GM23338 (cell line): ENCODE data around the gene UFSP1. TPM values are rescaled to one million over a fixed set of nuclear protein-coding genes. Genes with fewer than 3 reads are reported as not detected.

Source experiments
- ATAC-seq: fragments of 200-7000 bp; cut with Tn5 transposase; 3 replicates; pipeline ENCODE4 v1.9.1; 2020
- DNase-seq: peaks from one replicate; pipeline ENCODE4 v3.0.0-alpha.2; 2015; ENCODE audit warnings: low spot score
- H2AFZ ChIP-seq: fragments of 200-600 bp; sonication (generic); 2 replicates; pipeline ENCODE4 v1.8.0; 2016; ENCODE audit warnings: antibody characterized with exemption, mild to moderate bottlenecking, moderate library complexity
- H3F3A ChIP-seq: fragments of 200-600 bp; sonication (generic); replicated peaks from 2 replicates; pipeline ENCODE4 v1.8.0; 2017; ENCODE audit warnings: antibody characterized with exemption, mixed run types, low read depth
- H3K27ac ChIP-seq: fragments of 200-600 bp; sonication (generic); 2 replicates; pipeline ENCODE4 v1.6.1; 2016; ENCODE audit warnings: low read depth
- H3K27me3 ChIP-seq: fragments of 200-600 bp; sonication (generic); 2 replicates; pipeline ENCODE4 v1.8.0; 2016; ENCODE audit warnings: mild to moderate bottlenecking, mixed run types, moderate library complexity; ENCODE audit not compliant: insufficient read depth
- H3K36me3 ChIP-seq: fragments of 200-600 bp; sonication (generic); 2 replicates; pipeline ENCODE4 v1.8.0; 2016; ENCODE audit warnings: mild to moderate bottlenecking; ENCODE audit not compliant: insufficient read depth
- H3K4me1 ChIP-seq: fragments of 200-600 bp; sonication (generic); 2 replicates; pipeline ENCODE4 v1.8.0; 2016; ENCODE audit warnings: mild to moderate bottlenecking, moderate library complexity; ENCODE audit not compliant: insufficient read depth
- H3K4me2 ChIP-seq: fragments of 200-600 bp; sonication (generic); 2 replicates; pipeline ENCODE4 v1.7.1; 2017; ENCODE audit warnings: mixed run types
- H3K4me3 ChIP-seq: fragments of 200-600 bp; sonication (generic); 2 replicates; pipeline ENCODE4 v1.6.1; 2016; ENCODE audit warnings: mixed run types
- H3K79me2 ChIP-seq: fragments of 200-600 bp; sonication (generic); replicated peaks from 2 replicates; pipeline ENCODE4 v1.8.0; 2017; ENCODE audit warnings: mild to moderate bottlenecking; ENCODE audit not compliant: insufficient read depth
- H3K9me2 ChIP-seq: fragments of 200-600 bp; sonication (generic); 2 replicates; pipeline ENCODE4 v1.8.0; 2017; ENCODE audit not compliant: insufficient read depth
- H4K20me1 ChIP-seq: fragments of 200-600 bp; sonication (generic); replicated peaks from 2 replicates; pipeline ENCODE4 v1.8.0; 2017; ENCODE audit warnings: mild to moderate bottlenecking; ENCODE audit not compliant: insufficient read depth
- H3K27ac Mint-ChIP-seq: 2 replicates; pipeline ENCODE4 v1.8.0; 2020; ENCODE audit warnings: inconsistent platforms, mild to moderate bottlenecking, moderate library complexity, mixed read lengths
- H3K27me3 Mint-ChIP-seq: 3 replicates; pipeline ENCODE4 v1.8.0; 2022; ENCODE audit warnings: low read depth, mild to moderate bottlenecking, moderate library complexity, mixed read lengths, inconsistent platforms; ENCODE audit not compliant: insufficient read depth, poor library complexity
- H3K36me3 Mint-ChIP-seq: 3 replicates; pipeline ENCODE4 v1.8.0; 2021; ENCODE audit warnings: low read depth, mild to moderate bottlenecking, inconsistent platforms, moderate library complexity, mixed read lengths
- H3K4me1 Mint-ChIP-seq: 3 replicates; pipeline ENCODE4 v1.8.0; 2020; ENCODE audit warnings: mild to moderate bottlenecking, inconsistent platforms, mixed read lengths
- H3K4me3 Mint-ChIP-seq: 3 replicates; pipeline ENCODE4 v1.8.0; 2021; ENCODE audit warnings: moderate library complexity, mild to moderate bottlenecking, inconsistent platforms, mixed read lengths
- H3K9me3 Mint-ChIP-seq: 3 replicates; pipeline ENCODE4 v1.8.0; 2020; ENCODE audit warnings: moderate library complexity, mild to moderate bottlenecking, inconsistent platforms, mixed read lengths
- CREB1 ChIP-seq: fragments of 250-450 bp; sonication (Bioruptor Pico); IDR thresholded peaks from 2 replicates; pipeline ENCODE4 v1.5.0; 2020; ENCODE audit warnings: low read depth, mild to moderate bottlenecking, moderate library complexity
- CTCF ChIP-seq, 2 experiments: fragments of 200-600 bp in 1 of 2; sonication (generic) in 1 of 2; conservative IDR thresholded peaks; 2 replicates each; pipeline versions ENCODE4 v1.5.1 to v1.6.1; 2016 to 2017; ENCODE audit warnings: antibody characterized with exemption in 2 of 2, low read depth in 2 of 2, mild to moderate bottlenecking in 2 of 2, moderate library complexity in 1 of 2
- ETS1 ChIP-seq: IDR thresholded peaks from 2 replicates; pipeline ENCODE4 v1.6.1; 2016; ENCODE audit warnings: antibody characterized with exemption
- EZH2 ChIP-seq: fragments of 200-600 bp; sonication (generic); IDR thresholded peaks from one replicate; pipeline ENCODE4 v1.8.0; 2017; ENCODE audit warnings: antibody characterized with exemption, mild to moderate bottlenecking, low read depth; ENCODE audit not compliant: unreplicated experiment
- JUNB ChIP-seq: IDR thresholded peaks from one replicate; pipeline ENCODE4 v1.6.1; 2016; ENCODE audit warnings: antibody characterized with exemption; ENCODE audit not compliant: unreplicated experiment
- NANOG ChIP-seq: IDR thresholded peaks from 2 replicates; pipeline ENCODE4 v1.6.1; 2016; ENCODE audit warnings: antibody characterized with exemption, borderline replicate concordance
- POLR2AphosphoS5 ChIP-seq: IDR thresholded peaks from 2 replicates; pipeline ENCODE4 v1.6.1; 2016; ENCODE audit warnings: antibody characterized with exemption, low read depth
- STAT1 ChIP-seq: IDR thresholded peaks from one replicate; pipeline ENCODE4 v1.6.1; 2016; ENCODE audit warnings: antibody characterized with exemption; ENCODE audit not compliant: unreplicated experiment
- ZNF114 ChIP-seq: fragments of 250-450 bp; sonication (Bioruptor Pico); IDR thresholded peaks from 2 replicates; pipeline ENCODE4 v1.5.0; 2020; ENCODE audit warnings: mild to moderate bottlenecking, moderate library complexity
- ZNF462 ChIP-seq: fragments of 250-450 bp; sonication (Bioruptor Pico); IDR thresholded peaks from 2 replicates; pipeline ENCODE4 v1.5.0; 2020; ENCODE audit warnings: mild to moderate bottlenecking, moderate library complexity
- polyA plus RNA-seq: library from polyadenylated mRNA; unstranded; fragments of >200 nt; fragmentation: Nextera tagmentation; extraction: Ambion mirVana; gene quantifications from 2 replicates; pipeline ENCODE4 v1.2.1, GENCODE V29; 2016
- total RNA-seq: library from RNA; depleted of rRNA; stranded (reverse); fragments of >200 nt; shearing (Covaris generic); gene quantifications from 2 replicates; pipeline ENCODE4 v1.2.3, GENCODE V29; 2014

Gene UFSP1
- total and polyA plus RNA-seq, 2 experiments from 2014 or later, result 2.0 to 11.8 TPM

GRCh38 chr7:100890653-100891567, 1.4 kb upstream of the UFSP1 start:
- Histone ChIP-seq H4K20me1 (peaks cover 13% of the 10 kb centered on the region), H3K4me2 (peak overlapping the region; percentile 97), H3K4me1 (peaks cover 14% of the 10 kb centered on the region), H3K9me2 (no peaks in the 10 kb centered on the region), H3K27me3 (peaks cover 18% of the 10 kb centered on the region), H3F3A (peaks cover 30% of the 10 kb centered on the region), H3K27ac (peak overlapping the region; percentile 98), H3K79me2 (peaks cover 17% of the 10 kb centered on the region), H3K36me3 (peaks cover 12% of the 10 kb centered on the region), H2AFZ (peak overlapping the region; percentile 1; the same call in 1 of the 2 replicates), H3K4me3 (peak overlapping the region; percentile 90)
- H3K9me3 Mint-ChIP-seq, result peaks cover under 1% of the 10 kb centered on the region; the same call in 2 of the 3 replicates
- peak; percentile 0 for ATAC-seq
- H3K27me3 Mint-ChIP-seq, result peaks cover 41% of the 10 kb centered on the region
- DNase-seq, result peak; percentile 67
- H3K27ac Mint-ChIP-seq, result peak overlapping the region; percentile 98
- peak overlapping the region; percentile 87 for H3K4me3 Mint-ChIP-seq
- peak; percentile 46 for TF ChIP-seq POLR2AphosphoS5
- no peak for TF ChIP-seq JUNB
- H3K4me1 Mint-ChIP-seq, result peaks cover 40% of the 10 kb centered on the region
- H3K36me3 Mint-ChIP-seq, result peaks cover 29% of the 10 kb centered on the region

- Histone ChIP-seq H4K20me1 (peaks cover 16% of the 10 kb centered on the region), H3K36me3 (peaks cover 21% of the 10 kb centered on the region), H3K79me2 (peaks cover 18% of the 10 kb centered on the region), H3K4me2 (peak overlapping the region; percentile 96), H2AFZ (no peak overlapping the region), H3K27ac (peak overlapping the region; percentile 86), H3K4me3 (peak overlapping the region; percentile 90), H3K4me1 (peaks cover 14% of the 10 kb centered on the region), H3K9me2 (no peaks in the 10 kb centered on the region), H3K27me3 (no peaks in the 10 kb centered on the region), H3F3A (peaks cover 45% of the 10 kb centered on the region)
- Mint-ChIP-seq H3K9me3 (no peaks in the 10 kb centered on the region; the same call in 1 of the 3 replicates), H3K27ac (peak overlapping the region; percentile 92), H3K4me1 (peaks cover 42% of the 10 kb centered on the region), H3K36me3 (peaks cover 54% of the 10 kb centered on the region), H3K27me3 (peaks cover 35% of the 10 kb centered on the region), H3K4me3 (peak overlapping the region; percentile 87)
- TF ChIP-seq CREB1, result no peak
- no peak for TF ChIP-seq EZH2
- no peak for TF ChIP-seq JUNB
- no peak for TF ChIP-seq ZNF462 (CRISPR knock-in tag)
- TF ChIP-seq NANOG, result no peak
- TF ChIP-seq CTCF (conservative IDR thresholded peaks at IDR 0.05; ENCODE audit: low read depth in 2 of 2), result no peak
- no peak for TF ChIP-seq STAT1
- TF ChIP-seq ZNF114, result no peak
- no peak for TF ChIP-seq ETS1
- no peak for DNase-seq
- no peak; the same call in 2 of the 3 replicates for ATAC-seq
These were observed 1.1 kb downstream of the UFSP1 start for GRCh38 chr7:100888291-100888987.
